H1 (cell line): Measurements from ENCODE around the gene OAT. TPM values are rescaled to one million over a fixed set of nuclear protein-coding genes. Genes with fewer than 3 reads are reported as not detected.

Experiments
- CTCF ChIA-PET: fragments of 300-600 bp; sonication (Branson Sonifier 250); formaldehyde crosslinking; loops from one replicate; lab custom pipeline; 2021; ENCODE audit not compliant: partially characterized antibody; lab: Charles Lee
- POLR2A ChIA-PET: fragments of 300-600 bp; sonication (Branson Sonifier 250); formaldehyde crosslinking; loops from one replicate; lab custom pipeline; 2021; ENCODE audit warnings: inconsistent platforms; ENCODE audit not compliant: partially characterized antibody; lab: Charles Lee
- DNase-seq, 2 experiments: peaks; one replicate each; pipeline versions ENCODE4 v3.0.0 to v3.0.0-alpha.2; 2010 to 2022; ENCODE audit warnings: low spot score in 2 of 2, low read depth in 1 of 2, mixed read lengths in 1 of 2
- FAIRE-seq: peaks from 2 replicates; lab custom pipeline; 2011; peaks lifted over from hg19 to GRCh38; lab: Jason Lieb, UNC
- H2AFZ ChIP-seq: 2 replicates; pipeline ENCODE4 v1.8.1; 2012; ENCODE audit warnings: low read length, inconsistent platforms
- H2AK5ac ChIP-seq: 2 replicates; pipeline ENCODE4 v1.6.1; 2013; ENCODE audit warnings: low read depth, low read length
- H2BK120ac ChIP-seq: replicated peaks from 2 replicates; pipeline ENCODE3; 2013; ENCODE audit warnings: low read depth, low read length, inconsistent platforms
- H2BK12ac ChIP-seq: 2 replicates; pipeline ENCODE4 v1.6.1; 2013; ENCODE audit warnings: low read depth, low read length
- H2BK15ac ChIP-seq: 2 replicates; pipeline ENCODE4 v1.6.1; 2013; ENCODE audit warnings: low read length
- H2BK20ac ChIP-seq: 2 replicates; pipeline ENCODE4 v1.6.1; 2013; ENCODE audit warnings: low read length
- H2BK5ac ChIP-seq: 2 replicates; pipeline ENCODE4 v1.6.1; 2013; ENCODE audit warnings: low read depth, low read length
- H3K14ac ChIP-seq: 2 replicates; pipeline ENCODE4 v1.6.1; 2013; ENCODE audit warnings: inconsistent platforms; ENCODE audit not compliant: insufficient read length
- H3K18ac ChIP-seq: 2 replicates; pipeline ENCODE4 v1.6.1; 2013; ENCODE audit warnings: low read length; ENCODE audit errors: extremely low read depth
- H3K23ac ChIP-seq: 2 replicates; pipeline ENCODE4 v1.6.1; 2013; ENCODE audit warnings: inconsistent platforms; ENCODE audit not compliant: insufficient read length
- H3K23me2 ChIP-seq: 2 replicates; pipeline ENCODE4 v1.6.1; 2013; ENCODE audit warnings: low read depth, low read length
- H3K27ac ChIP-seq: 2 replicates; pipeline ENCODE4 v1.6.1; 2011; ENCODE audit warnings: low read depth, low read length, inconsistent platforms
- H3K27me3 ChIP-seq, 4 experiments: replicated peaks in 1 of 4; 1 replicate in 1 of 4; 2 replicates in 3 of 4; pipeline versions ENCODE4 v1.6.1 to v1.8.1; 2011 to 2013; ENCODE audit warnings: low read length in 3 of 4, mild to moderate bottlenecking in 3 of 4, inconsistent platforms in 2 of 4, mixed read lengths in 2 of 4, moderate library complexity in 1 of 4; ENCODE audit not compliant: control insufficient read depth in 3 of 4, insufficient read depth in 3 of 4; ENCODE audit errors: extremely low read depth in 1 of 4
- H3K36me3 ChIP-seq, 4 experiments: 2 replicates each; pipeline versions ENCODE4 v1.6.1 to v1.8.1; 2011 to 2013; ENCODE audit warnings: mild to moderate bottlenecking in 4 of 4, low read length in 3 of 4, moderate library complexity in 2 of 4, control low read depth in 1 of 4, inconsistent platforms in 1 of 4; ENCODE audit not compliant: insufficient read depth in 4 of 4, control insufficient read depth in 2 of 4
- H3K4ac ChIP-seq: replicated peaks from 2 replicates; pipeline ENCODE3; 2013; ENCODE audit warnings: low read length, low read depth, mixed read lengths, inconsistent platforms; ENCODE audit not compliant: insufficient read length
- H3K4me1 ChIP-seq, 4 experiments: replicated peaks in 1 of 4; 1 replicate in 1 of 4; 2 replicates in 3 of 4; pipeline versions ENCODE4 v1.6.1 to v1.8.1; 2011 to 2013; ENCODE audit warnings: low read length in 3 of 4, inconsistent platforms in 2 of 4, mixed read lengths in 1 of 4; ENCODE audit not compliant: insufficient read depth in 4 of 4, control insufficient read depth in 3 of 4
- H3K4me2 ChIP-seq, 2 experiments: 2 replicates each; pipeline versions ENCODE4 v1.6.1 to v1.8.1; 2011 to 2013; ENCODE audit warnings: low read depth in 2 of 2, low read length in 2 of 2, control low read depth in 1 of 2, inconsistent platforms in 1 of 2, mild to moderate bottlenecking in 1 of 2; ENCODE audit not compliant: insufficient read depth in 1 of 2
- H3K4me3 ChIP-seq, 4 experiments: fragments of 200-600, 300-600 bp in 1 of 4; sonication (generic), shearing (Covaris generic), sonication (Bioruptor Twin) in 1 of 4; 2 replicates each; pipeline versions ENCODE4 v1.5.1 to v1.8.1; 2011 to 2016; ENCODE audit warnings: low read length in 4 of 4, low read depth in 3 of 4, control low read depth in 2 of 4, inconsistent platforms in 2 of 4, mild to moderate bottlenecking in 2 of 4, mixed read lengths in 1 of 4, moderate library complexity in 1 of 4; ENCODE audit not compliant: insufficient read depth in 2 of 4; ENCODE audit errors: extremely low read depth in 1 of 4
- H3K56ac ChIP-seq: replicated peaks from 2 replicates; pipeline ENCODE3; 2013; ENCODE audit warnings: low read depth, mild to moderate bottlenecking, mixed read lengths, low read length, inconsistent platforms; ENCODE audit not compliant: insufficient read length
- H3K79me1 ChIP-seq: 2 replicates; pipeline ENCODE4 v1.6.1; 2013; ENCODE audit warnings: low read depth, low read length, control low read depth
- H3K79me2 ChIP-seq, 2 experiments: 2 replicates each; pipeline versions ENCODE4 v1.6.1 to v1.8.1; 2012 to 2013; ENCODE audit warnings: low read length in 2 of 2, mild to moderate bottlenecking in 2 of 2, inconsistent platforms in 1 of 2; ENCODE audit not compliant: insufficient read depth in 2 of 2, control insufficient read depth in 1 of 2
- H3K9ac ChIP-seq, 4 experiments: replicated peaks in 1 of 4; 1 replicate in 1 of 4; 2 replicates in 3 of 4; pipeline versions ENCODE4 v1.6.1 to v1.8.1; 2011 to 2013; ENCODE audit warnings: low read depth in 3 of 4, low read length in 3 of 4, control low read depth in 2 of 4, mild to moderate bottlenecking in 2 of 4, moderate library complexity in 2 of 4, inconsistent platforms in 1 of 4; ENCODE audit errors: extremely low read depth in 1 of 4
- H3K9me3 ChIP-seq, 2 experiments: 2 replicates each; pipeline versions ENCODE4 v1.6.1 to v1.8.1; 2012 to 2013; ENCODE audit warnings: mild to moderate bottlenecking in 2 of 2, moderate library complexity in 2 of 2, control low read depth in 1 of 2, inconsistent platforms in 1 of 2, low read depth in 1 of 2, low read length in 1 of 2, mixed read lengths in 1 of 2; ENCODE audit not compliant: insufficient read depth in 2 of 2
- H4K20me1 ChIP-seq, 2 experiments: replicated peaks in 1 of 2; 2 replicates each; pipeline versions ENCODE3 to v1.8.1; 2011 to 2013; ENCODE audit warnings: inconsistent platforms in 2 of 2, low read length in 2 of 2, mild to moderate bottlenecking in 1 of 2; ENCODE audit not compliant: insufficient read depth in 2 of 2, control insufficient read depth in 1 of 2
- H4K5ac ChIP-seq: 2 replicates; pipeline ENCODE4 v1.6.1; 2013; ENCODE audit warnings: low read length, low read depth, mixed read lengths, inconsistent platforms; ENCODE audit not compliant: insufficient read length
- H4K8ac ChIP-seq: 2 replicates; pipeline ENCODE4 v1.8.0; 2013; ENCODE audit warnings: mild to moderate bottlenecking, moderate library complexity, low read length, inconsistent platforms; ENCODE audit not compliant: insufficient read depth; ENCODE audit errors: extremely low read depth
- H4K91ac ChIP-seq: replicated peaks from 2 replicates; pipeline ENCODE3; 2013; ENCODE audit warnings: low read length, mixed read lengths, inconsistent platforms; ENCODE audit not compliant: insufficient read length
- CREB1 ChIP-seq: IDR thresholded peaks from 2 replicates; pipeline ENCODE4 v1.6.1; 2012; ENCODE audit warnings: inconsistent platforms
- WGBS, 2 experiments: shearing (Covaris generic) in 1 of 2; methylation state at CpG; one replicate each; pipeline versions ENCODE4 v1.1.6 to v1.1.7; 2013 to 2015; ENCODE audit warnings: low lambda C conversion rate in 2 of 2, mixed read lengths in 2 of 2, inconsistent platforms in 1 of 2, low coverage in 1 of 2, missing lambda C conversion rate in 1 of 2; ENCODE audit not compliant: insufficient replicate concordance in 2 of 2, insufficient coverage in 1 of 2, insufficient read length in 1 of 2; ENCODE audit errors: extremely low coverage in 1 of 2, missing lambda C conversion rate in 1 of 2; 5-methylcytosine and 5-hydroxymethylcytosine counted together
- polyA plus RNA-seq, 7 experiments: library from polyadenylated mRNA; depleted of rRNA in 3 of 7; stranded (reverse) in 5 of 7; unstranded in 2 of 7; fragments of >200 nt in 5 of 7; fragments of 200-250 nt in 2 of 7; gene quantifications; 1 replicate in 5 of 7; 2 replicates in 1 of 7; 4 replicates in 1 of 7; pipeline versions ENCODE4 v1.2.1 to v1.2.3, GENCODE V29; 2011 to 2013; ENCODE audit warnings: missing spikeins in 2 of 7, mixed read lengths in 2 of 7
- total RNA-seq: library from RNA; stranded (reverse); fragmentation: NEBNext Ultra II Directional; extraction: Animal tissue kit (Norgen Biotek cat#: 25700); gene quantifications from 2 replicates; pipeline ENCODE4 v1.2.1, GENCODE V29; 2021

Gene OAT
- total and polyA plus RNA-seq, 2 of the 8 experiments (the other 6 are each of a cell fraction or from before 2014, with no cell fraction given), result 67.8 to 121 TPM

- Histone ChIP-seq H2BK5ac (no peak overlapping the region), H3K79me2 (no peaks in the 10 kb centered on the region), H4K8ac (no peak overlapping the region), H3K27me3 (no peaks in the 10 kb centered on the region), H3K23ac (no peak overlapping the region), H3K4me1 (0 out of 7 replicates have a peak, but pooled peaks cover 0 to 2% (median under 1%) of the 10 kb centered on the region in 4 experiments), H3K23me2 (no peaks in the 10 kb centered on the region), H2AFZ (no peak overlapping the region), H2BK20ac (no peak overlapping the region), H2BK120ac (no peak overlapping the region), H3K4me3 (no peak overlapping the region), H2BK15ac (no peak overlapping the region), H4K5ac (no peak overlapping the region), H3K14ac (no peak overlapping the region), H3K18ac (no peak overlapping the region), H3K56ac (no peak overlapping the region), H3K79me1 (no peaks in the 10 kb centered on the region), H3K36me3 (no peaks in the 10 kb centered on the region), H2AK5ac (no peak overlapping the region), H4K91ac (no peak overlapping the region), H3K9ac (no peak overlapping the region), H3K27ac (no peak overlapping the region), H3K9me3 (no peaks in the 10 kb centered on the region), H3K4ac (no peak overlapping the region), H2BK12ac (no peak overlapping the region), H4K20me1 (no peaks in the 10 kb centered on the region), H3K4me2 (no peak overlapping the region)
- ChIA-PET POLR2A (no interaction called here), CTCF (interaction anchor here (0.9 to 1.3 kb wide), 4 partner anchors 10 to 430 kb away, joined by 3 to 5 read pairs (median 3); no protein-coding TSS in a partner anchor)
- no peak for TF ChIP-seq CREB1
- WGBS, 2 experiments, result 90% methylated on average over 4 of the region's 4 CpGs; no CpG with 5 or more reads in 1 of the 2 experiments
- DNase-seq (no peak), FAIRE-seq (no peak)
Measured at GRCh38 chr10:124425227-124425962, 6.7 kb upstream of the OAT start.
